ENCODE results near the gene AIRE.
"Not testable (repeated sequence)": the region's sequence is repeated elsewhere in the genome, so short reads cannot be mapped to it uniquely, and the experiment has no call there.

Gene AIRE

DNA sequence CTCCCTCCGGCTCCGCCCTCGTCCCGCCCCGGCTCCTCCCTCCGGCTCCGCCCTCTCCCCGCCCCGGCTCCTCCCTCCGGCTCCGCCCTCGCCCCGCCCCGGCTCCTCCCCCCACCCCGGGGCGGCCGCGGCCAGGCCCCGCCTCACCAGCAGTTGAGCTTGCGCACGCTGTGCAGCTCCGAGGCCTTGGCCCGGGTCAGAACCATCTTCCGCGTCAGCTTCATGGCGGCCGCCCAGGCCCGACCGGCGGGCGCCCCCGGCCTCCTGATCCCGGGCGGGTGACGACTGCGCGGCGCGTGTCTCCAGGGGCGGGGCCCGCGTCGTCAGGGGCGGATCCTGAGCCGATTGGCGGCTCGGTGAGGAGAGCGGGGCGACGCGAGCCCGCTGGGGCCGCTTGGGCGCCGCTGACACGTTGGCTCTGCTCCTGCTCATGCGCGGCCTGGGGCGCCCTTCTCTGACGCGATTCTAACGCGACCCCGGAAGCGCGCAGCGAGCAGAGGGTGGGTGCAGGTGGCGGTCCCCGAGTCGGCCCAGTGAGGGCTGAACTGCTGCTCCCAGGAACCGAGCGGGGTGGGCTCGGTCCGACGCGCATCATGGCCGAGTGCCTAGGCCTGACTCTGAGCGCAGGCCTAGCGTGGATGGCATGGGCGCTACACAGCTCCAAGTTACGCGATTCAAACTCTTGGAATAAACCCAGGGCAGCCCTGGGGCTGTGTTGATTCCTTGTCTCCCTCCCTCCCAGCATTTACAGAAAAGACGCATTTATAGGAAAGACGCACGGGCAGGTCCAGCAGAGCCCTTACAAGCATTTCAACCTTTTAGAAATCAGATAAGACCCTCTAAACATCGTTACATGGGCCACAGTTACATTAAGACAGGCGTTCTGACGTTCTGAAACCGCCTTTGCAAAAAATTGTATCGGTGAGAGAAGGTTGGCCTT is 53.6 kb downstream of the AIRE start, which contains the start of gene CFAP410:
Gene CFAP410, minus strand, starts transcription at position 420 of the 940 bp plus-strand sequence. Its CDS starts 196 bp downstream, at position 224.
- DNase-seq = peak; percentile 97

DNA sequence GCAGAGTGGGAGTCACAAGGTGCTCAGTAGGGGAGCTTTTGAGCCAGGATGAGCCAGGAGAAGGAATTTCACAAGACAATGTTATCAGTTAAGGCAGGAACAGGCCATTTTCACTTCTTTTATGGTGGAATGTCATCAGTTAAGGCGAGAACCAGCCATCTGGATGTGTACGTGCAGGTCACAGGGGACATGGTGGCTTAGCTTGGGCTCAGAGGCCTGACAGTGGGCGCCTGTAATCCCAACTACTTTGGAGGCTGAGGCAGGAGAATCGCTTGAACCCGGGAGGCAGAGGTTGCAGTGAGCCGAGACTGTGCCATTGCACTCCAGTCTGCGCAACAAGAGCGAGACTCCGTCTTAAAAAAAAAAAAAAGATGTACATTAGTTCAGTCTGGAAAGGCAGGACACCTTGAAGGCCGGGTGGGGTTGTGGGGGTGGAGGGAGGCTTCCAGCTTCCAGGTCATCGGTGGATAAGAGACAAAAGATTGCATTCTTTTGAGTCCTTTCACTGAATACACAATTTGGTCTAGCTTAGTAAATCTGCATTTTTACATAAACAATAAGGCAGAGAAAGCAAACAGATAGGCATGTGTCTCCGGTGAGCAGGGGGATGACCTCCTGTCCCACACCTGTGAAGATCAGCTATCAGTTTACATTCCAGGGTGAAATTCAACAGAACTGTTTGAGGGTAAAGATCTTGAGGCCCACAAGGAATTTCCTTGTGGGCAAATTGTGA is 56.2 kb downstream of the AIRE start:
- not testable (repeated sequence) for DNase-seq

DNA sequence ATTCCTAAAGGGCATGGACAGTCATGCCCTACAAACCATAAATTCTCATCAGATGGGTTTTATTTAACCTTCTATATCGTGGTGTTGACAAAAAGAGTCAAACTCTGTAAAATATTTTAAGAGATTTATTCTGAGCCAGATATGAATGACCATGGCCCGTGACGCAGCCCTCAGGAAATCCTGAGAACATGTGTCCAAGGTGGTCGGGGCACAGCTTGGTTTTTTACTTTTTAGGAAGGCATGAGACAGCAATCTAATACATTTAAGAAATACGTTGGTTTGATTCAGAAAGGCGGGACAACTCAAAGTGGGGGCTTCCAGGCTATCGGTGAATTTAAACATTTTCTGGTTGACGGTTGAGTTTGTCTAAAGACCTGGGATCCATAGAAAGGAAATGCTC is 57.3 kb downstream of the AIRE start:
- DNase-seq = not testable (repeated sequence)

DNA sequence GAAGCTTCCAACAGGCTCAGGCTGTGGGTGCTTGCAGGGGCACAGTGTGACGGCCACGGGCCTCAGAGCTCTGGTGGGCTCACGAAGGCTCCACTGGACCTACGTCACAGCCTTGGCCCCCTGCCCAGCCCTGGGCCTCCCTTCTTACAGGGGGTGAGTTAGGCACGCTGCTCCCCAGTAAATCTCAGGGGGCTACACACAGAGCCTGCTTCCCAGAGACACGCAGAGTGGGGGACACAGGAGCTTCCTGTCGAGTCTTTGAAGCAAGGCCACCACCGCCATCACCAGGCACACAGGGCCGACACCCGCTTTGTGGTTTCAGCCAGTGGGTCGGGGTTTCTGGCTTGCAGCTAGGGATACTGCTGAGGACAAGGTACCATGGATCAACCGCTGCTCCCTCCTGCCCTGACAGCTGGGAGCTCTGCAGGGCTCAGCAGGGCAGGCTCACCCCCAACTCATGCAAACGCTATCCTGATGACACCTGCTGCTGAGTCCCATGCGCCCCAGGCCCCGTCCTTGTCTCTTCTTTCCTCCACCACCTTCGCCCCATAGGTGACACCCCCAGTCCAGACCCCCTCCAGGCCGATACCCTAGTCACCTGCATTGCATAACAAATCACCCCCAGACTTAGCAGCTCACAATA is 59.0 kb downstream of the AIRE start:
- no peak for DNase-seq

DNA sequence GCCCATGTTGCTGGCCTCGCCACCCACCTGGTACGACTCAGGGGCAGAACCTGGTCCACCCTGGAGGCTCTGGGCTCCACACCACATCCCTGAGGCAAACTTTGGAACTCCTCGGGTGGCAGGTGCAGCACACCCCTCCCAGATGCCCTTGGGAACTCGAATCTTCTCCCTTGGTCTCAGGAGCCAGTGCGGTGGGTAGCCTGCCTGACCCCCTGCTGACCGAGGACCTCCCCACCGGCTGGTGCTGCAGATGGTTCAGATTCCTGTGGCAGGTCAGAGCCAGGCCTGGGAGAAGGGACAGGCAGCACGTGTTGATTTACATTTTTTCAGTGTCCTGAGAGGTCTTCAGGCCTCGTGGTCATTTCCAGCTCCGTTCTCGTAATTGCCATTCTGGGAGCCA is 59.8 kb downstream of the AIRE start:
- DNase-seq = no peak

DNA sequence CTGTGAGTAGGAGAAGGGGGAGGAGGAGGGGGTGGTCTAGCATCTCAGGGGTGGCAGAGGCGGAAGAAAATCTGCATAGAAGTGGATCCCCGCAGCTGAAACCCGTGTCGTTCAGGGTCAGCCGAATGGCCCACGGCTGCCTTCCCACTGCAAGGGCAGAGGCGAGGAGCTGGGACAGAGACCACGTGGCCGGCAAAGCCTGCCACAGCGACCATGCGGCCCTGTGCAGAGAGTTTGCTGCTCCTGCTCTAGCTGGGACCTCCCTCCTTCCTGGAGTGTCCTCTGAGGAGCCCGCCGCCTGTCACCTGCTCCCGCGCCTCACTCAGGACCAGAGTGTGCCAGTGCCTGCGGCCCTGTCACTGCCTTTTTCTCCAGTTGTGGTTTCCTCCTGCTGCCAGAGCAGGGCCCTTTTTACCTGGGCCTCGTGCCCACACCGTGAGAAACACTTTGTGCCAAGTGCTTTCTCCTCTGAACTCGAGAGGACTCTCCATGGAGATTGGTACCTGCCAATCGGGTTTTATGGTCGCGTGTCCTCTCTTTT is 62.3 kb downstream of the AIRE start:
- DNase-seq = no peak

Measured in NCI-H82 (cell line).